Iris pigment epithelial cell (primary cell): ENCODE measurements around the gene MPC1L.
A peak's percentile ranks its signal among the peaks of the same experiment; 100 is the strongest.

Source experiments
- DNase-seq: peaks from one replicate; pipeline ENCODE4 v3.0.0-alpha.2; 2011; ENCODE audit warnings: low read depth

Gene MPC1L

DNA sequence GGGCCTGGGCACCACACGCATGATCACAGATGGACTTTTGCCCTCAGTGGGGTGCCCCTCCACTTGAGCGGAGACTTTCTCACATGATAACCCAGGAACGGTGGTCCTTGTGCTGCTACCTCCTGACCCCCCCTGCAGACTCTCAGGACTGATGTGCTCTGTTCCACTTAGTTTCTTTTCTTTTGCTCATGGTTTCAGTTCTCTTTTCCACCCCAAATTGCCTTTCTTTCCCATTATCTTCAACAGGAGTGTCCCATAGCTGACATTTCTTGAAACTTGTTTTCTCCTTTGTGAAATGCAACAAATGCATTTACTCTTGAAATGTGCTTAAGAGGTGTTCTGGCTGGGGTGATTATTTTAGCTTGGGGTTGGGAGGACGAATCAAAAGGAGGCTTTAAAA, 9.0 kb downstream of the MPC1L start:
- DNase-seq: no peak

DNA sequence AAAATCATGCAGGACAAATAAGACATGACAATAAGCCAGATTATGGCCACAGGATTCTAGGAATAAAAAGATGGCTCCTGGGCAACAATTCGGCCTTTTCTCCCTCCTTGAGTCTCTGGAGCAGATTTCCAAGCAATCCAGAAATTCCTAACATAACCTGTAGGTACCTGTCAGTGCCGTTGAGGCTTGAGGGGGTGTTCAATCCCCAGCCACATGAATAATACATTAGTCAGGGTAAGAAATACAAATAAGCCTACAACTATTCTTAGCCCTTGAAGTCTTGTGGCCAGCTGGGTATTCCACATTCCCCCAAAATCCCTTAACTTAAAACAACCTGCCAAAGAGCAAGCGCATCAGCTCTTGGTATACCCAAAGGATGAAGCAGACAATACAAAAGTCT, 14.5 kb downstream of the MPC1L start:
- no peak for DNase-seq

DNA sequence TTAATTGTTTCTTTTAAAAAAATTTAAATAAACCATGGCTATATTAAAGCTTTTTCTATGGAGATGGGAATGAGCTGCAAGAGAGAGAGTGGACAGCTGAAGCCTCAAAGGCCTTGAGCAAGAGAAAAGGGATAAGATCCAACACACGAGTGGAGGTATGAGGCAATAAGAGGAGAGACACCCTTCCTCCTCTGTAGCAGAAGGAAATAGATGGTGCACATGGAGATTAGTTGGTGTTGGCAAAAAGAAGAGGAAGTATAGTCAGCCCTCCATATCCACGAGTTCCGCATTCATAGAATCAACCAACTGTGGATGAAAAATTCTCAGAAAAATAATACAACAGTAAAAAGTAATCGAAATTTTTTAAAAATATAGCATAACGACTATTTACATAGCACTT, 20.9 kb downstream of the MPC1L start:
- DNase-seq: peak; percentile 69

DNA sequence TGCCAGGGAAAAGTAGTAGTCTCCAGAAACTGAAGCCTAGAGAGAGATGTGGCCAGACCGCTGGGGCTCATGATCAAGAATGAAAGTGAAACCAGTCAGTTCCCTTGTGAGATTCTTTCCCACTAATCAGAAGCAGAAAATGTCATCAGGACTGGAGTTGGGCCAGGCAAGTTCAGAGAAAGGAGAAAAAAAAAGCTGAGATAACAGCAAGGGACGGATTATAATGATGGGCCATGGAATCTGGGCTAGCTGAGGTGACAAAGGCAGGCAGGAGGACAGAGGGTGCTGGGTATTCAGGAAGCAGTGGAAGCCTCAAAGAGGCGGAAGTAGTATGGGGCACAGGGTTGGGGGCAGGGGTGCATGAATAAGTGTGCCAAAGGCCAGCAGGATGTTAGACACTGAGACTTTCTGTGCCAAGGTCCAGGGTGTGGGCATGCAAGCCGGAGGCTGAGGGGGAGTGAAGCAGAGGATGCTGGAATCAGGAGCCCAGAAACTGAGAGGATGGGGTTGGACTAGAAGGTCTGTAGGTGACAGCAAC, 21.7 kb downstream of the MPC1L start:
- DNase-seq: peak; percentile 83

DNA sequence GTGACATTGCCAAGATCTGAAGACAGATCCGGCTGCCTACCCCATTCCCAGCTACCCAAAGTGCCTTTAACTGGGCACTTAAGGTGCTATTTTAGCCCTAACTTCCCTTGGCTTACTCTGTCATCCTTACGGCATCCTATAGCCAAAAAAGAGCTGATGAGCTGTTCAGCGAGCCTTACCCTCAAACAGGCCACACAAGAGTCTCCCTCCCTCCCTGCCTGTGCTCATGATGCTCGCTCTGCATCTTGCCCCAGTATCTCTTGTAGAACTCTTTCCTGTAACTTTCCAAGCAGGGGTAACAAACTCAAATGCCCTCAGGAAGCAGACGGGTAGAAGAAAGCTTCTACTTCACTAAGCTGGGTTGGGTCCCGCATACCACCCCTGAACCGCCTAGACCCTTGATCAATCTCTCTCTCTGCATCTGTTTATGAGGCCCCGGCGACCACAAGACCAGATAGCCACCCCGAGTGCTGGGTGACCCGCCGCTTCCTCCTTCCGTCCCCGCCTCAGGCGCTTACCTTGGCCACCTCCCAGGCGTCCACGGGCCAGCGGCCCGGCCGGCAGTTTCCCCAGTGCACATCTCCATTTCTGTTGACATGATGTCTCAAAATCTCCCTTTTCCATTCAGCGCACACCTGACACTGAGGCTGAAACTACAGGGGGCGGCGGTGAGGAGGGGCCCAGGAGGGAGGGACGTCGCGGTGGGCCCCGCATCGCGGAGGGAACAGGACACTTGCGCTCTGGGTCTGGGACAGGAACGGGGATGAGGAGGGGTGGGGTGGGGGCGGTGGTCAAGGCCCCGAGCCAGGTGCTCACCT, 23.5 kb downstream of the MPC1L start:
- peak; percentile 40 for DNase-seq

DNA sequence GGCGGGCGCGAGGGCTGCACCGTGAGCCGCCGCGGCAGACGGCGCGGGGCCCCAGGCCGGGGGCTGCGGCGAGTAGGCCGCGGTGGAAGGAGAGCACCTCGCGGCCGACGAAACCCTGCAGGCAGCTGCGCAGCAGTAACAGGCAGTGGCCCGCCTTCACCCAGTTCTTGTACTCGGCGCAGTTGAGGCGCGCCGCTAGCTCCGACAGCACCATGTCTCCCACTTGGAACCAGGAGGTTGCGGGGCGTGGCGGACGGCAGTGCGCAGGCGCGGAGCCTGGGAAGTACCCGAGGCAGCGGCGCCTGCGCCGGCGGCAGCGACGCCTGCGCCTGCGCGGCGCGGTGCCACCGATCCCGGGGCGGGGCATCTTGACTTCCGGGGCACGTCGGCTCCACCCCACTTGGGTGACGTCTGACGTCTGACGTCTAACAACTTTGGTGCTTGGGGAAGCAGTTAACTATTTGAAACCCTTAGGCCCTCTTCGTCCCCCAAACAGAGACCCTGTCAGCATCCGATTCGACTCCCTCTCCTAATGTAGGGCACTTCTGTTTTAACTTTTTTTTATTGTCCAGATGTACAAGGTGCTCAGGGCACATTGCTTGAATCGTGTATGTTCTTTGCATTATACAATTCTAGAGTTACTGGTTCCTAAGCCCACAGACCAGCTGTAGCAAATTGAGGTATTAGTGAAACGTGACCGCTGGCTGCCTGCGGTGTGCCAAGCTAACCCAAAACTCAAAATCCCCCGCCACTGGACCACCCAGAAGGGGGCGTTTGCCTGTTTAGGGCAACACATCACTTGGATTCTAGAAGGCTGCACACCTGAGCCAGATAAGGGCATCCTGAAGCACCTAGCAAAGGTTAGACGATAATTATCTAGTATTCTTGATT, 24.3 kb downstream of the MPC1L start, which contains the start of gene CXorf38:
TSS of gene CXorf38 (minus strand) at position 255 of the 891 bp plus-strand sequence. CDS start at position 214, 41 bp downstream.
- peak; percentile 85 for DNase-seq

DNA sequence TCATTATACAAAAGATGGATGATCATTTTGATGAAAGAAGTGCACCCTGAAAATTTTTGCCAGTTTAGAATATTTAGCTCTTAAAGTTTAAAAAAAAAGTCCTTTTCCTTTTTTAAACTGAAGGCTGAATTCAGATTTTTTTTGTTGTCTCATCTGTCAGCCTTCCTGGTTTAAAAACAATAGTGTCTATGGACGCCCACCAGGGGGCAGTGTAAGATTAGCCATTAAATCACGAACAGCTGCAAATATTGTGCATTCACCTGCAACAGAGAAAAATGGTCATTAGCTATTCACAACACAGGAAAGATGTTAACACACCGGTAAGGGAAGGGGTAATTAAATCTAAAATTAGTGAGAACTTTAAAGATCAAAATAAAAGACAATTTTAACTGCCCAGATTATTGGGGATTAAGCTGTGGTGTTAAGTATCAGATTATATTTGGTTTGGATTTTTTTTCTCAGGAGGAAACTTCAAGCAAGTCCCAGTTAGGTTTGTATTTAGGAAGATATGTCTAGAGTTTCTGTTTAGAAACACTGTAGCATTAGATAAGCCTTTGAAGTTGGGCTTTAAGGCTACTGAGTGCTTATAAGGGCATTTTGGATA, 28.5 kb downstream of the MPC1L start:
- peak; percentile 70 for DNase-seq

DNA sequence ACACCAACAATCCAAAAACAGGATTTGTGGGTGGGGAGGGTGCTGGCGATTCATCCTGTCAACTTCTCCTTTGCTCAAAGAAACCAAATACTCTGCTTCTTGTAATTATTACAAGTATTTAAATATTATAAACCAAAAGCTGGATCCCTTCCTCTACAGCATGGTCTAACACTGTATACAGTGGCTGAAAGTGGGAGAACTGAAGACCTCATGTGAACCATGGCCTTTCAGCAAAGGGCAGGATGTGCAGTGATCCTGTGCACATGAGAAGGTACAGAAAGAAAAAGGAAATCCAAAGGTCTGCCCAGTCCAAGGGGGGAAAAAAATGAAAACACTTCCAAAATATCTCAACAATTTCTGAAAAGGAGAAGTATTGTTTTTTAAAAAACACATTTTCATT, 29.4 kb downstream of the MPC1L start:
- DNase-seq: no peak

DNA sequence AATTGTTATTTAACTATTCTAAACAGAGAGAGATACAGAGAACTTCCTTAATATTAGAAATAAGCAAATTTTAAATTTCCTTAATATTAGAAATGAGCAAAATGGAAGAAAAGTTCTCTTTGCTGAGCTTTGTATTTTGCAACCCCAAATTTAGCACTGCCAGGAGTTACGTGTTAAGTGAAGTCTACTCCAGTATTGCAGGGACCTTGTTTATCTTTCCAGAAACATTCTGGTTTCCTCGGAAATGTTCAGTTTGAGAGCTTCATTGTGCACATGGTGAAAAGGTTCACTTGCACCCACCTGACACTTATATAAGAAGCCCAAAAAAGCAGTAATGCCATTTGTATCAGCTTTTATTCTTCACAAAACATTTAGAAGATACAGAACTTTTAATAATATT, 30.3 kb downstream of the MPC1L start:
- no peak for DNase-seq

DNA sequence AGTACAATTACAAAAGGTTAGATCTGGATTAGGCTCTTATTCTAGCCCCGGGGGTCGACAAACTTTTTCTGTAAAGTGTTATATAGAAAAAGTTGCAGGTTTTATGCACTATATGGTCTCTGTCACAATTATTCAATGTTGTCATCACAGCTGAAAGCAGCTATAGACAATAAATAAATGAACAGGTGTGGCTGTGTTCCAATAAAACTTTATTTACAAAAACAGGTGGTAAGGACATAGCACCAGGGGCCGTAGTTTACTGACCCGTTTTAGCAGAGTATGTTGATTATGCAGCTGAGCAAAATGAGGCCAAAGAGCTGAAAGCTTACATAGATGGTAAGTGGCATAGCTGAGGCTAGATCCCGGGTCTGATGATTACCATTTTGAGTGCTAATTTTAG, 37.2 kb downstream of the MPC1L start:
- no peak for DNase-seq

DNA sequence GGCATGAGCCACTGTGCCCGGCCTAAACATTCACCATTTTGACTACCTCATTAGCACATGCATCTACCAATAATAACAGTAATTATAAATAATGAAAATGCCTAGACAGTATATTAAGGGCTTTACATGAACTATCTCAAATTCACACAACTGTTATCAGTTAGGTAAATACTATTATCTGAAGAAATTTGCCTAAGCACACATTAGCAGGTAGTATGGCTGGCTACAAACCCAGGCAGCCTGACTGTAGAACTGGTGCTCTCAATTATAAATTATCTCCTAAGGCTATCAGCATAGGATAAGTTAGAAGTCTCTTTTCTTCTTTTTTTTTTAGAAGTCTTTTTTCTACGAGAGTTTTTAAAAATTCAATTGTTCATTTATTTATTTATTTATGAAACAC, 38.3 kb downstream of the MPC1L start:
- no peak for DNase-seq

DNA sequence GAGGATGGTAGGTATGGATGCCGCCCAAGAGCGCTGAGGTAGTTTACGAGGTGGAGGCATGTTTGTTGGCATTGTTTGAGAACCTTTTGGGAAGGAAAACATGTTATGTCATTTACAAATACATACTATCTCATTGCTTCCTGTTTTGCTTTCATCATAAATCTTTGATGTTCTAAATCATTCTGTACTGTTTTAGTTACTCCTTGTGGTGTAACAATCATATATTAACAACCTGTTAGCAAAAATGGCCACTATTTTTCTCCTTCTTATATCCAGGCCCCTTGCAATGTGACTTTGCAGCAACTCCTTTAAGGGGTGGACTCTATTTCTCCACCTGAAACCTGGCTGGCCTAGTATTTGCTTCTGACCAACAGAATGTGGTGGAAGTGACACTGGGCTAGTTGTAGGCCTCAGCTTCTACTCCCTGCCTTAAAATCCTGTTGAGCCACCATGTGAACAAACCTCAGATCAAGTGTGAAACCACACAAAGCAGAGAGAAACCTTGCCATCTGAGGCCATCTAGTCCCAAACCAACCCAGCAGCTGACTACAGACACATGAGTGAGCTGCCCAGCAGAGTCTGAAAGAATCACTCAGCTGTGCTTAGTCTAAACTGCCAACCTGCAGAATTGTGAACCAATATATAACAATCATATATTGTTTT, 40.0 kb downstream of the MPC1L start:
- no peak for DNase-seq

DNA sequence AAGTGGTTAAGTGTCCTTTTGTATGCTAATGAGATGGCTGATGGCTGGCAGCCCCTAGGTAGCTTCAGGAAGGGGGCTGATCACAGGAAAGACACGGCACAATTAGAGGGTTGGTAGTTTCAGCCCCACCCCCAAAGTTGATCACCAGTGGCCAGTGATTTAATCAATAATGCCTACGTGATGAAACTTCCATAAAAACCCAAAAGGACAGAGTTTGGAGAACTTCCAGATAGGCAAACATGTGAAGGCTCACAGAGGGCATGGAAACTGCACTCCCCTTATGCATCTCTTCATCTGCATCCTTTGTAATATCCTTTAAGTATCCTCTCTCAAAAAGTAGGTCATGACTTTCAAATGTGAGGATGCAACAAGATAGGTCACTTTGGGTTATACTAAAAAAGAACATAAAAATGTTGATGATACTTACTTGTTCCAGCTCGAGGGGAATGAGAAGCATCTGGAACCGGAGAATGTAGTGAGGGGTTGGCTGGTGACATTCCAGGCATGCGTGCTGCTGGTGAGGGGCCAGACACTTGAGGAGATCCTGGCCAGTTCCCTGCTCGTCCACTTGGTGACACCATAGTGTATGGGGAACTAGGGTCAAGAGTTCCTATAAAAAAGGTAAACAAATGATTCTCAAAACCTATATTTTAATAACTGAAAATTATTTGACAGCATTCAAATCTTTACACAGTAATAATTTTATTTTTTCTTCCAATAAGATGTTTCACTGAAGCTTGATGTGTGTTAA, 40.8 kb downstream of the MPC1L start:
- DNase-seq: peak; percentile 58

DNA sequence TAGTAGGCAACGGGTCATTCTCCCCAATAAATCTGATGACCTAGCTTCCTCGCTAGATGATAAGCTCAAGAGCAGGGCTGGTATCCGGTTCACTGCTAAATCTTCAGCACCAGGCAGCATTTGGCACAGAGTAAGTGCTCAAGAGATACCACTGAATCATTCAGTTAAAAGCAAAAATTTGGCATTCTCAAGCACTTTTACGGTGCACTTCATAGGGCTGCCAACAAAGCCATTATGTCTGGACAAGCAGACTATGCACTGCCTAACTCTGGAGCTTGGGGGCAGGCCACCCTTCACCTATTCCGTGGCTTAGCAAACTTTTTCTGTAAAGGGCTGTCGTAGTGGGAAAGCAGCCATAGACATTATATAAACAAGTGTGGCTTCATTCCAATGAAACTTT, 47.9 kb downstream of the MPC1L start:
- no peak for DNase-seq
